ENCODE results near the gene KRTAP10-10. TPM values are rescaled to one million over a fixed set of nuclear protein-coding genes. Genes with fewer than 3 reads are reported as not detected.
"Not testable (repeated sequence)": the region's sequence is repeated elsewhere in the genome, so short reads cannot be mapped to it uniquely, and the experiment has no call there.

KRTAP10-10 gene
- total and polyA plus RNA-seq, 8 donors = not detected

GRCh38 chr21:44606495-44606894, 30.7 kb upstream of the KRTAP10-10 start:
- no peak for TF ChIP-seq CTCF (IDR thresholded peaks at IDR 0.05)
- no peak overlapping the region for H3K27ac ChIP-seq
- peaks cover 0 to 22% of the 10 kb centered on the region in 2 donors for H3K27me3 ChIP-seq
- no peak overlapping the region for H3K4me3 ChIP-seq
- H3K36me3 ChIP-seq = no peaks in the 10 kb centered on the region
- DNase-seq (no peak), ATAC-seq (no peak)
- intact Hi-C loops (cut with DNase I) = no loop called here
- no peaks in the 10 kb centered on the region for H3K4me1 ChIP-seq
- H3K9me3 ChIP-seq = peaks cover 0 to 23% of the 10 kb centered on the region in 2 donors

- peaks cover 0 to 30% of the 10 kb centered on the region in 2 donors for H3K9me3 ChIP-seq
- no peak for ATAC-seq
Measured at GRCh38 chr21:44609193-44609592, 28.0 kb upstream of the KRTAP10-10 start.

GRCh38 chr21:44610157-44610843, 26.9 kb upstream of the KRTAP10-10 start:
- H3K27me3 ChIP-seq = peaks cover 0 to 26% of the 10 kb centered on the region in 2 donors
- not testable (repeated sequence) for ATAC-seq

More at GRCh38 chr21:44609193-44609592, 28.0 kb upstream of the KRTAP10-10 start:
- no peak for TF ChIP-seq CTCF (IDR thresholded peaks at IDR 0.05)
- intact Hi-C loops (cut with DNase I) = no loop called here
- no peak overlapping the region for H3K4me3 ChIP-seq
- DNase-seq = no peak
- no peaks in the 10 kb centered on the region for H3K36me3 ChIP-seq
- no peak overlapping the region for H3K27ac ChIP-seq
- no peaks in the 10 kb centered on the region for H3K4me1 ChIP-seq
- peaks cover 0 to 15% of the 10 kb centered on the region in 2 donors for H3K27me3 ChIP-seq

GRCh38 chr21:44611551-44611950, 25.6 kb upstream of the KRTAP10-10 start:
- Histone ChIP-seq H3K9me3 (peaks cover 0 to 29% of the 10 kb centered on the region in 2 donors), H3K27ac (no peak overlapping the region), H3K27me3 (peaks cover 0 to 36% of the 10 kb centered on the region in 2 donors), H3K36me3 (no peaks in the 10 kb centered on the region), H3K4me1 (no peaks in the 10 kb centered on the region), H3K4me3 (no peak overlapping the region)
- ATAC-seq = no peak
- no peak for TF ChIP-seq CTCF (IDR thresholded peaks at IDR 0.05)
- no peak for DNase-seq
- intact Hi-C loops (cut with DNase I) = no loop called here

More at GRCh38 chr21:44610157-44610843, 26.9 kb upstream of the KRTAP10-10 start:
- H3K27ac ChIP-seq; H3K36me3 ChIP-seq; H3K4me3 ChIP-seq; H3K4me1 ChIP-seq; intact Hi-C loops (cut with DNase I); DNase-seq: not testable (repeated sequence)
- peaks cover 0 to 30% of the 10 kb centered on the region in 2 donors for H3K9me3 ChIP-seq

- peaks cover 0 to 36% of the 10 kb centered on the region in 2 donors for H3K27me3 ChIP-seq
- H3K9me3 ChIP-seq = peaks cover 0 to 27% of the 10 kb centered on the region in 2 donors
- DNase-seq = peak in 1 of 4 donors; percentile 56
- H3K36me3 ChIP-seq = no peaks in the 10 kb centered on the region
- TF ChIP-seq CTCF (IDR thresholded peaks at IDR 0.05) = no peak
- H3K4me1 ChIP-seq = no peaks in the 10 kb centered on the region
- no peak within 1 kb of the TSS for H3K4me3 ChIP-seq
- intact Hi-C loops (cut with DNase I) = no loop called here
- no peak within 1 kb of the TSS for H3K27ac ChIP-seq
- ATAC-seq = no peak
Measured at GRCh38 chr21:44612029-44612486, 25.1 kb upstream of the KRTAP10-10 start, which contains the start of gene KRTAP10-8. Gene KRTAP10-8 (plus strand): TSS chr21:44612079. CDS start chr21:44612101, 22 bp downstream.

Data from left lung (tissue), 10 donors.